Measurements from ENCODE around the gene RAF1.
A peak's percentile ranks its signal among the peaks of the same experiment; 100 is the strongest.

RAF1 gene

DNA sequence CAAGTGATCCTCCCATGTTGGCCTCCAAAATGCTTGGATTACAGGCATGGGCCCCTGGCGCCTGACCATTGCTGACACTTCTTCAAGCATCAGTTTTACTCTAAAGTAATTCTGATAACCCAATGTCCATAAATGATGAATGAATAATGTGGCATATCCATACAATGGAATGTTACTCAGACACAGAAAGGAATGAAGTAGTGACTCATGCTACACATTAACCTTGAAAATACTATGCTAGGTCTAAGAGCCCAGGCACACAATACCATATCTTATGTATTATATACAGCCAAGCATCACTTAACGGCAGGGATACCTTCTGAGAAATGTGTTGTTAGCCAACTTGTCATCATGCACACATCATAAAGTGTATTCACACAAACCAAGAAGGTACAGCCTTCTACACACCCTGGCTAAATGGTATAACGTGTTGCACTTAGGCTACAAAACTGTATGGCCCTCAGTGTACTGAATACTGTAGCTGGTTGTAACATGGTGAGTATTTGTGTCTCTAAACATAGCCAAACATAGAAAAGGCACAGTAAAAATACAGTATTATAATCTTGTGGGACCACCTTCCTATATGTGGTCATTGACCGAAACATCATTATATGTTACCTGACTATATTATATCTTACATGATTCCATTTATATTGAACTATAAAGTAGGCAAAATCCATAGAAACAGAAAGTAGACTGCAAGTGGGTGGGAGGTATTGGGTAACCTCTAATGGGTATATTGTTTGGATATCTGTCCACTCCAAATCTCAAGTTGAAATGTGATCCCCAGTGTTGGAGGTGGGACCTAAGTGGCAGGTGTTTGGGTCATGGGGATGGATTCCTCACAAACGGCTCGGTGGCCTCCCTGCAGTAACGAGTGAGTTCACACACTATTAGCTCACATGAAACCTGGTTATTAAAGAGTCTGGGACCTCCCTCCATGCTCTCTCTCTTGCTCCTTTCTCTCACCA is 75.6 kb downstream of the RAF1 start:
- peak; percentile 40 for DNase-seq

DNA sequence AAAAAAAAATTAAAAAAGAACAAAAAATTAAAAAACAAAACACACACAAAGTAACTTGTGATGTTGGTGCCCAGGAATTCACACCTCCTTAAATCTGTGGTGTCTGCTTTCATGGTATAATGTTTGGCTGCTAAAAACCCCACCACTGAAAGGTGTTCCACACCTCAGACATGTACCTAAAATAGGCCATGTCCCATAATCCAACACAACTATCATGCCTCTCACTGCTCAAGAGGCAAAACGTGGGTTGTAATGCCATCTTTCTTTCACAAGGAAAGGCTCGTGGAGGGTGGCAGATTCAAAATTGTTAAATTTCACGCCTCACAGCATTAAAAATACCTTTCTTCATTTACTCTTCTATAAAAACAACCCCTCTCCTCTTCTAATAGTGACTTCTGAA is 77.5 kb downstream of the RAF1 start:
- no peak for DNase-seq

DNA sequence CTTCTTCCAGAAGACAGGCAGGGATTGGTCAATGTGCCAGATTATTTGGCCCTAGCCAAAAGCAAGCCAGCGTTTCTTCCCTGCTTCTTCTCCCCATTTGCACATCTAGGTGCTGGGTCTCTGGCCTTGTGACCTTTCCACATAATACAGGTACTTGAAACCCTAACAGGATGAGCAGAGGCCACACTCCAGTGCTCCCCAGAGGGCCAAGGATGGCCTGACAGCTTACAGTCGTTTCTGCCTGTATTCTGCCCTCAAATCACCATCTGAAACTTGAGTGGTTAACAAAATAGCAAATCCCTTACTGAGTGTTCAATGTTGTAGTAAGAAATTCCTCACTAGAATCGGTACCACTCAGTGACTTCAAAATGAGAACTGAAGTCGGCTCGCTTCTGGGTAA is 77.9 kb downstream of the RAF1 start:
- no peak for DNase-seq

DNA sequence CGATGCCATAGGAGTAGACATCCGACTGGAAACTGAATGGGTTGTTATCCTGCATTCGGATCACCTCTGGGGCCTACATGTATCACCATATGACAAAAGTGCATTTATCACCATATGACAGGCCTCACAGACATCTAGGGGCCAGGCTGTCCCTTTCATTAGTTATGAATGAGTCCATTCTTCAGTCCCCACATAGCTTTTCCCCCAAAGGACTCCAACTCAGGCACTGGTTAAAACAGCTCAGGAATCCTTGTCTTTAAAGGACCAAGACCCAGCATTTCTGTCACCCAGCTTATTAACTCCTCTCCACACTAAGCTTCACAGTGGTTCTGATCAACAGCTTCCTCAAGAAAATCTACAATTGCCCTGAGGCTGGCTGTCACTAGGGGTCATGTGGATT is 78.7 kb downstream of the RAF1 start:
- DNase-seq, result no peak

DNA sequence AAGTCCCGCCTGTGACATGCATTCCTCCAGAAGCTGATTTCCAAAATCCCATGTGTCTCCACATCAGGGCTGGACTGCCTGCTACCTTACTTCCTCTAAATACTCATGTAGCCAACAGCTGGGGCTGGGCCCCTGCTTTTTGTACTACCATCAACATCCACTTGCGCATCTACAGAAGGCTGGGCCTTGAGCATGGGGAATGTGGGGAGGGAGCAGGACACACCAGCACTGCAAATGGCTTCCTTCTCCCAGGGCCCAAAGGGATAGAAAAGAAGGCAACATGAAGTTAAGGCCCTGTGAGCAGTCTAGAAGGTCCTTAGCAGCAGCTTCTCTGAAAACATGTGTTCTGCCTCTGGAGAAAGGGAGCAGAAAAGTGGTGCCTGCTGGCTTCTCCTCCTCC is 79.8 kb downstream of the RAF1 start:
- DNase-seq, result no peak

DNA sequence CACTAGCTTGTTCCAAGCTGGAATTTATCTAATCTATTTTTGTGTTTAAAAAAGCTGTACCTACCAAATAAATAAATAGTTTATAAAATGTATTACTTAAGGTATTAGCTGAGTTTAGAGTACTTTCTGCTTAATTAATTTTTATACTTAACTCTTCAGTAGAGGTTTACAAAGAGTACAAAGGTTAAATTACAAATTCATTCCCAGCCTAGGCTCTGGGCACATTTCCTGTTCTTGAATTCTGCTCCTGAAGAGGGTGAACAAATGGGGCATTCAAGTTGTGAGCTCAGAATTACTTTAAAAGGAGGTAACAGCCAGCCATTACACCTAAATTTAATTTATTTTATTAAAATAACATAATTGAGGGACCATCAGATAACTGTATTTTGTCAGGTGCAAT is 80.6 kb downstream of the RAF1 start:
- no peak for DNase-seq

DNA sequence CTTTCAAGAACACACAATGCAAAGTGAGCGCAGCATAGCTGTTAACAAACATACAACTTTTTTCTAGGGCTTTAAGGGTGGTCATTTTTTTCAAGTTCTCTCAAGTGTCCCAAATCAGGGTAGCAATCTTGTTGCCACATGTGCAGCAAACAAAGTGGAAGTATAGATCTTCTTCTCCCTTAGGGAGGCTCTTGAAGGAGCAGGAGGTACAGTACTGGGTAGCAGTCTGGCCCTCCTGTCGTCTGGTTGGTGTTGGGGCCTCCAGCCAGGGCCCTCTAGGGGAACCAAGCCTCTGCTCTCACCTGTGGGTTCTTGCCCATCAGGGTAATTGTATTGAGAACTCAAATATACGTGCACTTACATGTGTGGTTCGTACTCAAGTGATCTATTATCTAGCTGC is 81.2 kb downstream of the RAF1 start:
- DNase-seq, result no peak

DNA sequence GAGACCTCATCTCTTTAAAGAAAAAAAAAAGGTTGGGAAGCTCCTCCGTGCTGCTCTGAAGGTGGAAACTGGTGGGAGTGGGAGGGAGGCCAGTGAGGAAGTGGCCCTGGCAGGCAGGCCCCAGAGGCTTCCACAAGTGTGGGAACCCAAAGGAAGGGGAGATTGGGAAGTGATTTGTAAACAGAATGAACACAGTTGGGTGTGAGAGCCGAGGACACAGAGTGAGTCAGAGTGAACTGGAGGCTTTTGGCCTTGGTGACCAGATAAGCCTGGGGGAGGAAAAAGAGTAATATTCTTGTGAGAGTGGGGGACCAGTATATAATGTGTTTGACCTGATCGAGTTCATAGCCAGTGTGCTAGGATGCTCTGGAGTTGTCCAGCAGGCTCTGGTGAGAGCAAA is 84.0 kb downstream of the RAF1 start:
- no peak for DNase-seq

DNA sequence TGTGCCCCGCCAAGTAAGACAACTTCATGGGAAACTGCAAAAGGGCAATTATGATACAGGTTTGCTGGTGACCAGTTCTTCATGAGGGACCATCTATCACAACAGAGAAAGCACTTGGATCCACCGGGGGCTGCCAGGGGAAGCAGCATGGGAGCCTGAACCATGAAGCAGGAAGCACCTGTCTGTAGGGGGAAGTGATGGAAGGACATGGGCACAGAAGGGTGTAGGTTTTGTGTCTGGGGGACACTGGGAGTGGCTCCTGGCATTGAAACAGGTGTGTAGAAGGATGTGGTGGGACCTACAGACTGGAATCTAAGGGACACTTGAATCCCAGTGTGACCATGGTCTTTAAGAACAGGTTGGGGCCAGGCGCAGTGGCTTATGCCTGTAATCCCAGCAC is 84.5 kb downstream of the RAF1 start:
- DNase-seq, result no peak

DNA sequence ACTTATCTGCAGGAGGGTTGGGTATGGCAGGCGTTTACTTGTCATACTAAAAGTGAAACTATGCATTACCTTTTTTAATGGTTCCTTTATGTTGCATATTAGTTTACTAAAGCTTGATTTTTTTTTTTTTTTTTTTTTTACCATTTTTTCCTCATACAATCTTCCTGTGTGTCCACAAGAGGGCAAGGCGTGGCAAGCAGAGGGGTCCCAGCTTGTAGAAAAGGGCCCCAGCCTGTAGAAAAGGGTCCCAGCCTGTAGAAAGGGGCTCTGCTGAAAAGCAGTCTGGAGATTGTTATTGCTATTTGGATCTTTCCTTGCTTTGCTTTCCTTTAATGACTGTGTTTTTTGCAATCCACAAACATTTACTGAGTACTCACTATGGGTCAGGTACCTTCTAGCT is 85.2 kb downstream of the RAF1 start:
- DNase-seq, result no peak

DNA sequence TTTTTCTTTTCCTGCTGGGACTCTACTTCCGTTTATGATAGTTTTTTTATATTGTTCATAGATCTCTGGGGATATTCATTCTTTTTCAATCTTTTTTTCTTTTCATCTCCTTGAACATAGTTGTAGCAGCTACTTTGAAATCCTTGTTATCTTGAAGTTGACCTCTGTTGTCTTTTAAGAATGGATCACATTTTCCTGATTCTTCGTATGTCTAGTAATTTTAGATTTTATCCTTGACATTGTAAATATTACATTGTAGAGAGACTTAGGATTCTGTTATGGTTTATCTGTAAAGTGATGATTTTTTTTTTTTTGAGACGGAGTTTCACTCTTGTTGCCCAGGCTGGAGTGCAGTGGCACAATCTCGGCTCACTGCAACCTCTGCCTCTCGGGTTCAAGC is 86.5 kb downstream of the RAF1 start:
- no peak for DNase-seq

DNA sequence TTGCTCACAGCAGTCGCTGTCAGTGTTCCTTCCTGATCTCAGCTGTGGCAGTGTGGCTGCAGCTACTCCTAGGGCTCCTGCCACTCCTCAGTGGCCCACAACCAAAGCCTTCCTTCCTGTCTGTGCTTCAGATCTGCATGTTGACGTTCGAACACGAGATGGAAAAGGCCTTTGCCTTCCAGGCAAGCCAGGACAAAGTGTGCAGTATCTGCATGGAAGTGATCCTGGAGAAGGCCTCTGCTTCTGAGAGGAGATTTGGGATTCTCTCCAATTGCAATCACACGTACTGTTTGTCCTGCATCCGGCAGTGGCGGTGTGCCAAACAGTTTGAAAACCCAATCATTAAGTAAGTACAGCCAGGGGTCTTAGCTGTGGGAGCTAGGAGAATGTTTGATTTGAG is 89.3 kb downstream of the RAF1 start:
- no peak for DNase-seq

DNA sequence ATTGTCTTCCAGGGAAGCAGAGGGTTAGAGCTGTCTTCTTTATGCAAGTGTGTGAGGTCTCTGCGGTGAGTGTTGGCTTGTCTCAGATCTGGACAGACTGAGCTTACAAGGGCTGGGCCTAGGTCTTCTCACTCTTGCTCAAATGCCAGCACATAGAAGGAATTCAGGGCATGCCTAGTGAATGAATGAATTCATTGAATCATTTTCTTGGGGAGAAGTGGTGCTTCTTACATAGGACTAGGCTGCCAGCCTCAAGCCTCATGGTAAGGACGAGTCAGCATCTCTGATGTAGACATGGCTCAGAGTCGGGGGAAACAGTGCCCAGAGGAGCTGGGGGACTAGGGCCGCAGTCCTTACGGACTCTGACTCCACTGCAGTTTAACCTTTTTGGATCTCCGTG is 89.8 kb downstream of the RAF1 start:
- DNase-seq, result no peak

DNA sequence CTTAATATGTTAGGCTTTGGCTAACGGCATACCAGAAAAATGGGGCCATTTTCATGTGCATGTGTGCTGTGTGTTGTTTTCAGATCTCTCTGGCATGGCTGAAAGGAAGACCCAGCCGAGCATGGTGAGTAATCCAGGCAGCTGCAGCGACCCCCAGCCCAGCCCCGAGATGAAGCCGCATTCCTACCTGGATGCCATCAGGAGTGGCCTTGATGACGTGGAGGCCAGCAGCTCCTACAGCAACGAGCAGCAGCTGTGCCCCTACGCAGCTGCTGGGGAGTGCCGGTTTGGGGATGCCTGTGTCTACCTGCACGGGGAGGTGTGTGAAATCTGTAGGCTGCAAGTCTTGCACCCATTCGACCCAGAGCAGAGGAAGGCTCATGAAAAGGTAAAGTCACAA is 91.9 kb downstream of the RAF1 start:
- no peak for DNase-seq

DNA sequence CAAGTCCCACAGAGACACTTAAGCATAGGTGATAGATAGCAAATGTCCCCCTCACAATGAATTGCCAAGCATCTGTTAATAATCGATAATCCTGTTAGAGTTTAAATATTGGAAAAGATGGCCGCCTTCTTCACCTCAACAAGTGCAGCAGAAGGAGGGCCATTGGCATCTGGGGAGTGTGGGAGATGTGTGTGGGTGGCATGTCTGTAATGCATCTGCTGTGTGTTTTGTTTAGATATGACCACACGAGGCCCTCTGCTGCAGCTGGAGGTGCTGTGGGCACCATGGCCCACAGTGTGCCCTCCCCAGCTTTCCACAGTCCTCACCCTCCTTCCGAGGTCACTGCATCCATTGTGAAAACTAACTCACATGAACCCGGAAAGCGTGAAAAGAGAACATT is 94.1 kb downstream of the RAF1 start:
- DNase-seq, result no peak

DNA sequence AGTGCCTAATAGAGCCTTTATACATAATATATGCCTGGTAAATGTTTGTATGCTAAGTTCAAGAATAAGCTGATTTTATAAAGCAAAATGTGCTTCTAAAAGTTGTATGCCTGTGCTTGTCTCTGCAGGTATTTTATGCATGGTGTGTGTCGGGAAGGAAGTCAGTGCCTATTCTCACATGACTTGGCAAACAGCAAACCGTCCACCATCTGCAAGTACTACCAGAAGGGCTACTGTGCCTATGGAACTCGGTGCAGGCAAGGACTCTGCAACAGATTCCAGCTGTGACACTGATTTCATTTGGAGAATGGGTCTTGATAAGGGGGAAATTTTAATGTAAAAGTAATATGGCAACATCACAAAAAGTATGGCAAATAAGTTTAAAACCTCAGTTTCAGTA is 95.2 kb downstream of the RAF1 start:
- DNase-seq, result no peak

DNA sequence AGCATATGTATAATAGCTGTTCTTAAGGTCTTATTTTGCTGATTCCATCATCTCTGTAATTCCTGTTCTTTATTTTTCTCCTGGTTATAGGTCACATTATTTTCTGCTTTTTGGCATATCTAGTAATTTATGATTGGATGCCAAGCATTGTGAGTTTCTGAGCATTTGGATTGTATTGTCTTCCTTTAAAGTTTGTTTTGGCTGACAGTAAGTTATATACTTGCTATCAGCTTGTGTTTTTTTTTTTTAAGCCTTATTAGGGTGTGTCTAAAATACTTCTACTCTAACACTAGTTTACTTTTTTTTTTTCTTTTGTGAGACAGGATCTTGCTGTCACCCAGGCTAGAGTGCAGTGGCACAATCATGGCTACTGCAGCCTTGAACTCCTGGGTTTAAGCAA is 96.9 kb downstream of the RAF1 start:
- no peak for DNase-seq

DNA sequence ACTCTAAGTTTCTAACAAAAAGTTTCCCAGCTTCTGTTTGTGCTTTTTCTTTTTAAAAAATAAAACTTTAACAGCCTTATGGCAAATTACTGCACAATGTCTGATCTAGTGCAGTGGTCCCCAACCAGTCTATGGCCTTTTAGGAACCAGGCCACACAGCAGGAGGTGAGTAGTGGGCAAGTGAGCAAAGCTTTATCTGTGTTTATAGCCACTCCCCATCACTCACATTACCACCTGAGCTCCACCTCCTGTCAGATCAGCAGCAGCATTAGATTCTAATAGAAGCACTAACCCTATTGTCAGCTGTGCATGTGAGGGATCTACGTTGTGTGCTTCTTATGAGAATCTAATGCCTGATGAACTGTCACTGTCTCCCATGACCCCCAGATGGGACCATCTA is 101.5 kb downstream of the RAF1 start:
- no peak for DNase-seq

DNA sequence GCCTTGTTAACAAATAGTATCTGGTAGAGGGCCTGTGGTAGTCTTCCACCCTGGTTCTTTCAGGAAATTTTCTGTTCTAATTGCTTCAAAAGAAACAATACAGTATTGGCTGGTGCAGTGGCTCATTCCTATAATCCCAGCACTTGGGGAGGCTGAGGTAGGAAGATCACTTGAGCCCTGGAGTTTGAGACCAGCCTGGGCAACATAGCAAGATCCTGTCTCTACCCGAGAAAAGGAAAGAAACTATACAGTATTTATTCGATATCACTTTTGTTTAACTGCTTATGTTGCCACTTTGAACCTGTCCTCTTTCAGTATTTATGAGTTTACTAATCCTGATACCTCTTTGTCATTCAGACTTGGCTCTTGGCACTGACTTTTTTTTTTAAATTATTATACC is 102.5 kb downstream of the RAF1 start:
- no peak for DNase-seq

DNA sequence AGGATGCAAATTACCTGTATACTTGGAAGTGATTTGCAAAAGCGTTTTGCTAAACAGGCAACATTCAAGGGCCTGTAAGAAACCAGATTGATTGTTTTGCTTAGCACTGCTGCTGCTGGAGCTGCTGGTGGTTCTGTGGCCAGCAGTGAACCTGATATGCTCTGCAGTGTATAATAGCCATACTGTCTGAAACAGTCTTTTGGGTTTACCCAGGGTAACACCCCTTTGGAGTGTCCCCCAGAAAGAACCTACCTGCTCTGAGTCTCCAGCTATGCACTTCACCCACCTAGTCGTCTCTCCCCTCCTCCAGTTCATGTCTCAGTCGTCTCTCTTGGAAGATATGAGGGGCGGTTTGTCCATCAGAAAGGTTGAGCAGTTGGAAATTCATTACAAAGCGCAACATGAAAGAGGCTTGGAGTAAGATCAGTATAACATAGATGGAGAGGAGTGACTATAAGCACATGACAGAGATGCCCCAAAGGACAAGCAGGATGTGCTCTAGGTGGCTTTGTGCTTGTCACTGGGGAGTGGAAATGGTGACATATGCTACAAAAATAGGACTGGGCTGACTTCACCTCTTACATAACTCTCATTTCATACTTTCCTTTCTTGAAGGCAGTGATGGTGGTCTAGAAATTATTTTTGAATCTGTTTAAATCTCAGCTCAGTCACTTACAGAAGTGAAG is 103.3 kb downstream of the RAF1 start:
- no peak for DNase-seq

DNA sequence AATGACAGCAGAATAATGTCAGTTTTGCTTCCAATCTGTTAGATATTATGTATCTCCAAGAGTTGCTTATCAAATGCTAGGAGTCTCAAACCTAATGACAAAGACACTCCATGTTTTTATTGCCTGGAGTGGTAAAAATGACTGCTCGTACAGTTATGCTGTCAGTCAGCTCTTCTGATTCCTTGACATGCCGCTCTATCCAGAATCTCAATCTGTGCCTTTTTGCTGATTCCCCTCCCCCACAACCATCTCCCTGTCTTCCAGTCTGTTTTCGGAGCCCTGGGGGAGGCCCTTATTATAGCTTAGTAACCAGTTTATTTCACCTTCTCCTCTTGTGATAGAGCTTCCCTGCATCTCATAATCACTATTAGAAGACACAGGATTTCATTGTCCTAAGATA is 104.4 kb downstream of the RAF1 start:
- no peak for DNase-seq

DNA sequence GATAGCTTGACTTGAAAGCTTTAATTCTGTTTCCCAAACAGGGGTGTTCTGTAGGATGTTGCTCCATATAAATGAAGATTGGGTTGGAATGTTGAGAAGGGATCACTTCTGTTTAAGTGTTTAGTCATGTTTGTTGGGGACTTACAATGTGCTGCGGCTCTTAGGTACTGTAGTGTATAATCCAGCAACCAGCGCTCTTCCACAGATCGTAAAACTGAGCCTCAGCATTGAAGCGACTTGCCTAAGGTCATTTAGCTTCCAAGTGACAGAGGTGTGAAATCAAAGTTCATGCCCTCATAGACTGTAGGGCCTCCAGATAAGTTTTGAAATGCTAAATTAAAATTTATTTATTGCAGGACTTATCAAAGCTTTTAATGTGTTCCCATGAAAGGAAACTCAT is 105.2 kb downstream of the RAF1 start:
- DNase-seq, result no peak

DNA sequence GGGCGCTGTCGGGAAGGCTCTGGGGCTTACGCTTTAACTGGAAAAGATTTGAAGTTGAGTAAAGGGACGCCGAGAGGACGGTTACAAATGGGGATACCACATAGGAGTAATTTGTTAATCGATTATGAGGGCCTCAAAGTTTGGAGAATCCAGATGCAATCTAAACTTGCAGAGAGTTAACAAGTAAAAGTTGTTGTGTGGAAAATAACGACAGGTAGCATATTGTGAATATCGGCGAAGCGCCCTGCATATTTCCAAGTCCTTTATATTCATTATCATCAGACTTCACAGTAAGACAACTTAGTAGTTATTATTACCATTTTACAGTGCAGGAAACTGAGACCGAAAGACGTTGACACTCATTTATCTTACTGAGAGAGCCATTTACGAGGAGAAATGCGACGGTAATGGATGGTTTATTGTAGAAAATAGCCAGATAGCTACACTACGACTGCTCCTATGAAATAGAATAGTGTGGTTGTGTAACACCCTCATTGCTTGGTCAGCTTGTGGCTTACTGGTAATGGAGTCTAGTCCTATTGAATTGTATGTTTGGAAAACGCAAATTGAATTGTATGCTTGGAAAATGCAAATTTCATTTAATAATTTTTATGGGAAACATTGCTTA is 106.3 kb downstream of the RAF1 start:
- no peak for DNase-seq

All from DMS79 (cell line).